HepG2 (cell line): Measurements from ENCODE around the gene CYSTM1. TPM values are rescaled to one million over a fixed set of nuclear protein-coding genes. Genes with fewer than 3 reads are reported as not detected.

Experiments used
- ATAC-seq: fragments of 200-7000 bp; cut with Tn5 transposase; 3 replicates; pipeline ENCODE4 v1.9.1; 2020; ENCODE audit warnings: mild to moderate bottlenecking, moderate library complexity
- BruUV-seq: library from RNA; stranded (reverse); fragments of 400-500 nt; replicated peaks from 2 replicates; lab custom pipeline; 2021; lab: Mats Ljungman, UMichigan
- CTCF ChIA-PET: fragments of 300-600 bp; formaldehyde crosslinking; extraction: SDS; loops from one replicate; lab custom pipeline; 2021; ENCODE audit warnings: low total read pairs, inconsistent platforms, low intra/inter-chr PET ratio; lab: Yijun Ruan, JAX
- POLR2A ChIA-PET: fragments of 350-600 bp; sonication (Branson Sonifier 250); formaldehyde crosslinking; loops from one replicate; lab custom pipeline; 2020; ENCODE audit warnings: antibody characterized with exemption, inconsistent platforms; lab: Yijun Ruan, JAX
- DNase-seq: peaks from one replicate; pipeline ENCODE4 v3.0.0-alpha.2; 2015; ENCODE audit warnings: low spot score
- FAIRE-seq: peaks from 3 replicates; lab custom pipeline; 2011; peaks lifted over from hg19 to GRCh38; lab: Jason Lieb, UNC
- H2AFZ ChIP-seq: one replicate; pipeline ENCODE4 v1.6.1; 2011; ENCODE audit warnings: low read length, inconsistent platforms
- H3K27ac ChIP-seq: fragments of 300-600 bp; 3 replicates; pipeline ENCODE4 v1.8.0; 2011; ENCODE audit warnings: mixed run types, mild to moderate bottlenecking, mixed read lengths, low read length, inconsistent platforms; ENCODE audit not compliant: insufficient read depth; ENCODE audit errors: extremely low read length
- H3K27me3 ChIP-seq, 2 experiments: fragments of 200-600 bp in 1 of 2; 2 replicates in 1 of 2; 3 replicates in 1 of 2; pipeline versions ENCODE4 v1.6.0 to v1.8.0; 2011; ENCODE audit warnings: low read length in 2 of 2, mild to moderate bottlenecking in 2 of 2, moderate library complexity in 2 of 2, inconsistent platforms in 1 of 2; ENCODE audit not compliant: insufficient read depth in 2 of 2, control insufficient read depth in 1 of 2
- H3K36me3 ChIP-seq, 2 experiments: fragments of 200-600 bp in 1 of 2; replicated peaks in 1 of 2; 2 replicates in 1 of 2; 3 replicates in 1 of 2; pipeline versions ENCODE4 v1.5.1 to v1.8.0; 2011; ENCODE audit warnings: low read length in 2 of 2, inconsistent platforms in 1 of 2; ENCODE audit not compliant: insufficient read depth in 2 of 2, control insufficient read depth in 1 of 2
- H3K4me1 ChIP-seq: 2 replicates; pipeline ENCODE4 v1.5.1; 2012; ENCODE audit warnings: low read length, inconsistent platforms; ENCODE audit not compliant: insufficient read depth
- H3K4me2 ChIP-seq: 2 replicates; pipeline ENCODE4 v1.6.0; 2011; ENCODE audit warnings: low read depth, low read length, inconsistent platforms
- H3K4me3 ChIP-seq, 3 experiments: fragments of 200-600 bp in 1 of 3; sonication (generic), shearing (Covaris generic) in 1 of 3; replicated peaks in 1 of 3; 2 replicates each; pipeline ENCODE4 v1.5.1; 2011 to 2016; ENCODE audit warnings: low read length in 3 of 3, inconsistent platforms in 2 of 3, low read depth in 2 of 3, mild to moderate bottlenecking in 2 of 3, control low read depth in 1 of 3, mixed read lengths in 1 of 3; ENCODE audit not compliant: insufficient read depth in 1 of 3
- H3K79me2 ChIP-seq: one replicate; pipeline ENCODE4 v1.6.1; 2011; ENCODE audit warnings: low read length, inconsistent platforms; ENCODE audit not compliant: insufficient read depth
- H3K9ac ChIP-seq: 2 replicates; pipeline ENCODE4 v1.6.0; 2011; ENCODE audit warnings: mild to moderate bottlenecking, low read depth, low read length, inconsistent platforms; ENCODE audit not compliant: insufficient read depth
- H3K9me3 ChIP-seq: 2 replicates; pipeline ENCODE4 v1.5.1; 2012; ENCODE audit warnings: mild to moderate bottlenecking, low read length
- H4K20me1 ChIP-seq: 2 replicates; pipeline ENCODE4 v1.6.0; 2011; ENCODE audit warnings: inconsistent platforms, mild to moderate bottlenecking, low read length, moderate library complexity; ENCODE audit not compliant: insufficient read depth
- ATF7-NPFF ChIP-seq: sonication (generic); formaldehyde crosslinking; IDR thresholded peaks from 2 replicates; pipeline ENCODE4 v1.8.1; 2023; ENCODE audit warnings: mild to moderate bottlenecking, low read depth, missing genetic modification reagents, moderate library complexity
- ATRX ChIP-seq: sonication (generic); formaldehyde crosslinking; IDR thresholded peaks from 2 replicates; pipeline ENCODE4 v1.4.0; 2020; ENCODE audit warnings: missing genetic modification reagents, borderline replicate concordance
- HHEX ChIP-seq: IDR thresholded peaks from 2 replicates; pipeline ENCODE4 v1.6.1; 2016; ENCODE audit warnings: control low read depth
- HIVEP1 ChIP-seq: sonication (generic); formaldehyde crosslinking; IDR thresholded peaks from 2 replicates; pipeline ENCODE4 v1.4.0; 2020; ENCODE audit warnings: mild to moderate bottlenecking, missing genetic modification reagents
- MED13 ChIP-seq: sonication (generic); formaldehyde crosslinking; IDR thresholded peaks from 2 replicates; pipeline ENCODE4 v1.5.0; 2020; ENCODE audit warnings: missing genetic modification reagents
- NFKBIZ ChIP-seq: IDR thresholded peaks from 2 replicates; pipeline ENCODE4 v1.6.1; 2018; ENCODE audit warnings: missing genetic modification reagents, missing compliant biosample characterization
- SNAPC2 ChIP-seq: sonication (generic); formaldehyde crosslinking; IDR thresholded peaks from 2 replicates; pipeline ENCODE4 v1.8.1; 2022; ENCODE audit warnings: mild to moderate bottlenecking, missing genetic modification reagents
- SRSF1 ChIP-seq: fragments of 200-400 bp; formaldehyde crosslinking; optimal IDR thresholded peaks from 2 replicates; pipeline ENCODE3; 2017; ENCODE audit warnings: mild to moderate bottlenecking, low read depth, low read length, moderate library complexity
- ZBTB38 ChIP-seq: sonication (generic); formaldehyde crosslinking; IDR thresholded peaks from 2 replicates; pipeline ENCODE4 v1.5.1; 2020; ENCODE audit warnings: mild to moderate bottlenecking, missing genetic modification reagents
- ZNF296 ChIP-seq: sonication (generic); formaldehyde crosslinking; conservative IDR thresholded peaks from 2 replicates; pipeline ENCODE4 v1.5.0; 2020; ENCODE audit warnings: mild to moderate bottlenecking, missing genetic modification reagents
- ZNF460 ChIP-seq: sonication (generic); formaldehyde crosslinking; IDR thresholded peaks from 2 replicates; pipeline ENCODE4 v1.5.1; 2020; ENCODE audit warnings: missing genetic modification reagents, mild to moderate bottlenecking, borderline replicate concordance
- ZSCAN12 ChIP-seq: sonication (generic); formaldehyde crosslinking; IDR thresholded peaks from 2 replicates; pipeline ENCODE4 v1.9.0; 2021; ENCODE audit warnings: mild to moderate bottlenecking, missing genetic modification reagents
- WGBS: methylation state at CpG from one replicate; pipeline ENCODE4 v1.1.6; 2017; ENCODE audit warnings: low lambda C conversion rate; 5-methylcytosine and 5-hydroxymethylcytosine counted together
- in situ Hi-C: cut with HindIII; loops from 2 replicates; pipeline ENCODE4 v1.10.0; 2017; ENCODE audit warnings: low pct_unique_long_range_greater_than_20kb; ENCODE audit not compliant: extremely low pct_ligation_motif_present
- intact Hi-C: fragments of 100-400 bp; cut with micrococcal nuclease; formaldehyde crosslinking; loops from one replicate; pipeline ENCODE4 v1.10.0; 2022; ENCODE audit not compliant: unreplicated experiment
- polyA plus RNA-seq, 8 experiments: library from polyadenylated mRNA; depleted of rRNA in 3 of 8; stranded (reverse) in 7 of 8; unstranded in 1 of 8; fragments of >200 nt; fragmentation: Illumina TruSeq in 4 of 8; extraction: Trizol in 4 of 8; gene quantifications; 2 replicates each; pipeline versions ENCODE4 v1.2.1 to v1.2.3, GENCODE V29; 2011 to 2016; ENCODE audit warnings: low read depth in 4 of 8, missing spikeins in 1 of 8, mixed read lengths in 1 of 8; ENCODE audit not compliant: insufficient read depth in 1 of 8
- total RNA-seq, 5 experiments: library from RNA; depleted of rRNA; stranded (reverse); fragments of >200 nt; fragmentation: Illumina TruSeq; extraction: Trizol; gene quantifications; 2 replicates each; pipeline ENCODE4 v1.2.3, GENCODE V29; 2016; ENCODE audit warnings: low read depth in 1 of 5
- TF ChIP-seq, protein P1 (sequence below): sonication (generic); formaldehyde crosslinking; IDR thresholded peaks from 2 replicates; pipeline ENCODE4 v1.5.1; 2020; ENCODE audit warnings: mild to moderate bottlenecking, missing genetic modification reagents, borderline replicate concordance
- TF ChIP-seq, protein P2 (sequence below): sonication (generic); formaldehyde crosslinking; IDR thresholded peaks from 2 replicates; pipeline ENCODE4 v1.8.0; 2022; ENCODE audit warnings: mild to moderate bottlenecking, missing genetic modification reagents, moderate library complexity
- TF ChIP-seq, protein P3 (sequence below): fragments of 450-650 bp; IDR thresholded peaks from 2 replicates; pipeline ENCODE4 v1.6.1; 2017

The CYSTM1 gene
- total and polyA plus RNA-seq, 2 of the 13 experiments (the other 11 are each of a cell fraction or from before 2014, with no cell fraction given) = 40.0 to 73.4 TPM

DNA sequence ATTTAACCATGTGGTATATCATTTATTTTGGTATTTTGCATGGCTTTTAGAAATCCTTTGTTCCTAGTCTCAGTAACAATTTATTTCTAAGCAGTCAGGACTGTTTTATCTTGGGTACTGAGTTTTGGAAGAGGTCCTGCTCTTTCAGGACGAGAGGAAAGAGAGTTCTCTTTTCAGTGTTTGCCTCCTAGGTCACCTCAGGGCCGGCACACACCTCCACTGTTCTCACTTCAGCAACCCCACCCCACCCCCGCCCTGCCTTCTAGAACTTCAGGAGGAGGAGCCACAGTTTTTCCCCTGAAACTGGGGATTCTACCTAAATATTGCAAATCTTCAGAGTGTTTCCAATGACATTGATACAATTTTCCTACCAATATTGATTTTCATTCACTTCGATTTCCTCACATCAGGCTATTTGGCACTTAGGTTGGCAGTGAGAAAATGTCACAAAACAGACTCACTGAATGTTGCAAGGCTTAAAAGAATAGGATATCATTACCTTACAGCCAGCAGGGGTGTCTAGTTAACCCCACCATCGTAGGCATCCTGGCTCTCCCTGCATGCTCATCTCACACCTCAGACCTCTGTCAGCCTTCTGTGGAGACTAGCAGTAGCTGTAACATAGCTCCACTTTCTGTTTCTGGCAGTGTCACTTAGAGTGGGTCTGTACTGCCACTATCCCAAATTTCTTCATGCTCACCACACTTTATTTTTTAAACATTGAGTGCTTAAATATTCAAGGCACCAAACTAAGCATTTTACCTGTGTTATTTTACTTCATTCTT lies 43.8 kb upstream of the CYSTM1 start:
- 93% methylated on average over 5 of the region's 5 CpGs for WGBS
- ATAC-seq = no peak
- Histone ChIP-seq H3K4me2 (no peak overlapping the region), H3K36me3 (no peaks in the 10 kb centered on the region), H3K27me3 (no peaks in the 10 kb centered on the region; a peak in 1 of 5 replicates), H3K9me3 (no peaks in the 10 kb centered on the region), H3K27ac (no peak overlapping the region), H3K4me1 (no peaks in the 10 kb centered on the region), H2AFZ (no peak overlapping the region), H3K79me2 (peaks cover 9% of the 10 kb centered on the region), H4K20me1 (no peaks in the 10 kb centered on the region), H3K4me3 (no peak overlapping the region), H3K9ac (no peak overlapping the region)
- in situ Hi-C loops (no loop called here), intact Hi-C loops (no loop called here)
- TF ChIP-seq NFKBIZ (CRISPR knock-in tag) (no peak), MED13 (no peak), ATF7-NPFF (CRISPR knock-in tag) (no peak), ZNF296 (no peak), ZNF460 (no peak), HIVEP1 (no peak), ZSCAN12 (CRISPR knock-in tag) (no peak), ZBTB38 (CRISPR knock-in tag) (no peak), HHEX (CRISPR knock-in tag) (no peak), SNAPC2 (CRISPR knock-in tag) (no peak), SRSF1 (no peak), ATRX (CRISPR knock-in tag) (no peak)
- TF ChIP-seq, protein P1, sequence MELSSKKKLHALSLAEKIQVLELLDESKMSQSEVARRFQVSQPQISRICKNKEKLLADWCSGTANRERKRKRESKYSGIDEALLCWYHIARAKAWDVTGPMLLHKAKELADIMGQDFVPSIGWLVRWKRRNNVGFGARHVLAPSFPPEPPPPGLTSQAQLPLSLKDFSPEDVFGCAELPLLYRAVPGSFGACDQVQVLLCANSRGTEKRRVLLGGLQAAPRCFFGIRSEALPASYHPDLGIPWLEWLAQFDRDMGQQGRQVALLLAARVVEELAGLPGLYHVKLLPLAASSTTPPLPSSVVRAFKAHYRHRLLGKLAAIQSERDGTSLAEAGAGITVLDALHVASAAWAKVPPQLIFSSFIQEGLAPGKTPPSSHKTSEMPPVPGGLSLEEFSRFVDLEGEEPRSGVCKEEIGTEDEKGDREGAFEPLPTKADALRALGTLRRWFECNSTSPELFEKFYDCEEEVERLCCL (CRISPR knock-in tag) = no peak
- TF ChIP-seq, protein P2, sequence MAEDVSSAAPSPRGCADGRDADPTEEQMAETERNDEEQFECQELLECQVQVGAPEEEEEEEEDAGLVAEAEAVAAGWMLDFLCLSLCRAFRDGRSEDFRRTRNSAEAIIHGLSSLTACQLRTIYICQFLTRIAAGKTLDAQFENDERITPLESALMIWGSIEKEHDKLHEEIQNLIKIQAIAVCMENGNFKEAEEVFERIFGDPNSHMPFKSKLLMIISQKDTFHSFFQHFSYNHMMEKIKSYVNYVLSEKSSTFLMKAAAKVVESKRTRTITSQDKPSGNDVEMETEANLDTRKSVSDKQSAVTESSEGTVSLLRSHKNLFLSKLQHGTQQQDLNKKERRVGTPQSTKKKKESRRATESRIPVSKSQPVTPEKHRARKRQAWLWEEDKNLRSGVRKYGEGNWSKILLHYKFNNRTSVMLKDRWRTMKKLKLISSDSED (CRISPR knock-in tag) = no peak
- TF ChIP-seq, protein P3, sequence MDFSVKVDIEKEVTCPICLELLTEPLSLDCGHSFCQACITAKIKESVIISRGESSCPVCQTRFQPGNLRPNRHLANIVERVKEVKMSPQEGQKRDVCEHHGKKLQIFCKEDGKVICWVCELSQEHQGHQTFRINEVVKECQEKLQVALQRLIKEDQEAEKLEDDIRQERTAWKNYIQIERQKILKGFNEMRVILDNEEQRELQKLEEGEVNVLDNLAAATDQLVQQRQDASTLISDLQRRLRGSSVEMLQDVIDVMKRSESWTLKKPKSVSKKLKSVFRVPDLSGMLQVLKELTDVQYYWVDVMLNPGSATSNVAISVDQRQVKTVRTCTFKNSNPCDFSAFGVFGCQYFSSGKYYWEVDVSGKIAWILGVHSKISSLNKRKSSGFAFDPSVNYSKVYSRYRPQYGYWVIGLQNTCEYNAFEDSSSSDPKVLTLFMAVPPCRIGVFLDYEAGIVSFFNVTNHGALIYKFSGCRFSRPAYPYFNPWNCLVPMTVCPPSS = no peak
- ChIA-PET CTCF (no interaction called here), POLR2A (no interaction called here)
- DNase-seq = no peak
- no TSS peak for BruUV-seq
- no peak for FAIRE-seq
